Limb (tissue), 2 donors: ENCODE data around the gene C6orf15.
A peak's percentile ranks its signal among the peaks of the same experiment; 100 is the strongest.

Experiments used
- DNase-seq, 2 donors: peaks; one replicate each; pipeline ENCODE4 v3.0.0-alpha.2; 2016; ENCODE audit errors: extremely low spot score in 2 of 2

Gene C6orf15

GRCh38 chr6:31130751-31131150, 18.4 kb upstream of the C6orf15 start:
- DNase-seq = no peak

- DNase-seq = no peak
Measured at GRCh38 chr6:31129130-31129529, 16.8 kb upstream of the C6orf15 start.

- peak in 1 of 2 donors; percentile 69 for DNase-seq
Measured at GRCh38 chr6:31128093-31128676, 15.8 kb upstream of the C6orf15 start.

- DNase-seq = no peak
Measured at GRCh38 chr6:31126396-31127175, 14.2 kb upstream of the C6orf15 start.

- DNase-seq = no peak
Measured at GRCh38 chr6:31125586-31126363, 13.4 kb upstream of the C6orf15 start.

GRCh38 chr6:31125162-31125561, 12.8 kb upstream of the C6orf15 start:
- DNase-seq = no peak

- peak in 1 of 2 donors; percentile 22 for DNase-seq
Measured at GRCh38 chr6:31122791-31123706, 10.7 kb upstream of the C6orf15 start.

- DNase-seq = no peak
Measured at GRCh38 chr6:31121131-31121790, 8.9 kb upstream of the C6orf15 start.

GRCh38 chr6:31120151-31120915, 8.0 kb upstream of the C6orf15 start, which contains the start of gene CDSN:
TSS of gene CDSN (minus strand) at chr6:31120446. CDS start at chr6:31120419, 27 bp downstream.
- DNase-seq = no peak

- no peak for DNase-seq
Measured at GRCh38 chr6:31118178-31118577, 5.8 kb upstream of the C6orf15 start.

GRCh38 chr6:31116661-31117385, 4.4 kb upstream of the C6orf15 start:
- no peak for DNase-seq

- no peak for DNase-seq
Measured at GRCh38 chr6:31115941-31116560, 3.7 kb upstream of the C6orf15 start.

GRCh38 chr6:31114970-31115849, 2.8 kb upstream of the C6orf15 start:
- no peak for DNase-seq

GRCh38 chr6:31114541-31114878, 2.1 kb upstream of the C6orf15 start, which contains the start of gene PSORS1C1:
TSS of gene PSORS1C1 (plus strand) at chr6:31114800. CDS start at chr6:31129633, 14,833 bp downstream.
- no peak for DNase-seq

GRCh38 chr6:31113861-31114540, 1.6 kb upstream of the C6orf15 start:
- DNase-seq = no peak

GRCh38 chr6:31111712-31112111, 663 bp downstream of the C6orf15 start:
- no peak for DNase-seq
